Vagina (tissue), 2 donors: Measurements from ENCODE around the gene TEAD1. TPM values are rescaled to one million over a fixed set of nuclear protein-coding genes. Genes with fewer than 3 reads are reported as not detected.

Source experiments
- DNase-seq, 2 donors: peaks; one replicate each; pipeline ENCODE4 v3.0.0-alpha.2; 2017; ENCODE audit errors: extremely low spot score in 2 of 2
- H3K27ac ChIP-seq: fragments of 200-600 bp; sonication (generic); one replicate; pipeline ENCODE4 v1.5.1; 2019
- H3K27me3 ChIP-seq: fragments of 200-600 bp; sonication (generic); one replicate; pipeline ENCODE4 v1.5.1; 2019
- H3K36me3 ChIP-seq, 2 donors: fragments of 200-600 bp; sonication (generic); one replicate each; pipeline ENCODE4 v1.5.1; 2017 to 2019
- H3K4me1 ChIP-seq: fragments of 200-600 bp; sonication (generic); one replicate; pipeline ENCODE4 v1.5.1; 2019
- H3K4me3 ChIP-seq, 2 donors: fragments of 200-600 bp; sonication (generic); 1 replicate in 1 of 2; 2 replicates in 1 of 2; pipeline ENCODE4 v1.5.1; 2016 to 2019
- H3K9me3 ChIP-seq: fragments of 200-600 bp; sonication (generic); one replicate; pipeline ENCODE4 v1.5.1; 2019
- POLR2A ChIP-seq, 2 donors: fragments of 450-650 bp; IDR thresholded peaks; one replicate each; pipeline ENCODE4 v1.6.1; 2017; ENCODE audit warnings: antibody characterized with exemption in 2 of 2, mild to moderate bottlenecking in 2 of 2, moderate library complexity in 2 of 2
- POLR2AphosphoS5 ChIP-seq, 2 donors: sonication (generic); formaldehyde crosslinking; IDR thresholded peaks; one replicate each; pipeline ENCODE4 v1.9.0; 2017; ENCODE audit warnings: antibody characterized with exemption in 2 of 2, mild to moderate bottlenecking in 2 of 2, low read depth in 1 of 2; ENCODE audit not compliant: insufficient read depth in 1 of 2
- intact Hi-C: fragments of 100-400 bp; cut with DNase I; formaldehyde crosslinking; loops from one replicate; pipeline ENCODE4 v1.15.1; 2023
- total RNA-seq: library from RNA; depleted of rRNA; stranded (reverse); fragments of >200 nt; gene quantifications from one replicate; pipeline ENCODE4 v1.2.3, GENCODE V29; 2016
- TF ChIP-seq, protein P1 (sequence below), 3 experiments: fragments of 450-650 bp in 2 of 3; fragments of 200-600 bp in 1 of 3; sonication (generic) in 1 of 3; IDR thresholded peaks; one replicate each; pipeline ENCODE4 v1.5.1; 2017 to 2019; ENCODE audit warnings: antibody characterized with exemption in 3 of 3, mild to moderate bottlenecking in 2 of 3, moderate library complexity in 2 of 3

The TEAD1 gene
- total RNA-seq, 1 donor from 2014 or later: 50.3 TPM

DNA sequence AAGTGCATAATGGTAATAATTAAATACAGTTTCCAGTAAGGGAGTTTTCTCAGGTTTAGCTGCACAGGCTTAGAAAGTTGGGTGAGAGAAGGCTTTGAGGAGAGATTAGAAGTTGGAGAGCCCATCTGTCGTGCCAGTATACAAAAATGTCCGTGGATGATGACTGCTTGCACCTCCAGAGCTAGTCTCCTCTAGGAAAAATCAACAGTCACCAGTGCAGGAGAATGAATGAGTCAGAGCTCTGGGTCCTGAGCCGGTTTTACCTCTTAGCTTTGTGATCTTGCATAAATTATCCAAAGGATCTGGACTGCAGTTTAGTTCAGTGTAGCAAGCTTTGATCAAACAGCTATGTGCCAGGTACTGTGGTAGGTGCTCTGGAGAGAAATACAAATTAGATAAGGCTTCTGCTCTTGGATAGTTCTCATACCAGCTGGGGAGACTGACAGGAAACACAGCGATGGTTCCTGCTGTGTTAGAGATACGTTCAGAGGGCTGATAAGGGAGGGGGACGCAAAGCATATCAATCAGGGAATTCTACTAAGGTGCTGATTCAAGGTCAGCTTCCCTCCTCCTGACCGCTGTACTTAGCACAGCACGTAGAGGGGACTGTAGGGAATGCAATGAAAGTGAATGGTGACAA lies 125.9 kb downstream of the TEAD1 start:
- Histone ChIP-seq H3K27me3 (no peaks in the 10 kb centered on the region), H3K36me3 (no peaks in the 10 kb centered on the region), H3K4me1 (peaks cover 57% of the 10 kb centered on the region), H3K9me3 (no peaks in the 10 kb centered on the region), H3K4me3 (no peak overlapping the region), H3K27ac (no peak overlapping the region)
- DNase-seq: no peak
- TF ChIP-seq, protein P1, sequence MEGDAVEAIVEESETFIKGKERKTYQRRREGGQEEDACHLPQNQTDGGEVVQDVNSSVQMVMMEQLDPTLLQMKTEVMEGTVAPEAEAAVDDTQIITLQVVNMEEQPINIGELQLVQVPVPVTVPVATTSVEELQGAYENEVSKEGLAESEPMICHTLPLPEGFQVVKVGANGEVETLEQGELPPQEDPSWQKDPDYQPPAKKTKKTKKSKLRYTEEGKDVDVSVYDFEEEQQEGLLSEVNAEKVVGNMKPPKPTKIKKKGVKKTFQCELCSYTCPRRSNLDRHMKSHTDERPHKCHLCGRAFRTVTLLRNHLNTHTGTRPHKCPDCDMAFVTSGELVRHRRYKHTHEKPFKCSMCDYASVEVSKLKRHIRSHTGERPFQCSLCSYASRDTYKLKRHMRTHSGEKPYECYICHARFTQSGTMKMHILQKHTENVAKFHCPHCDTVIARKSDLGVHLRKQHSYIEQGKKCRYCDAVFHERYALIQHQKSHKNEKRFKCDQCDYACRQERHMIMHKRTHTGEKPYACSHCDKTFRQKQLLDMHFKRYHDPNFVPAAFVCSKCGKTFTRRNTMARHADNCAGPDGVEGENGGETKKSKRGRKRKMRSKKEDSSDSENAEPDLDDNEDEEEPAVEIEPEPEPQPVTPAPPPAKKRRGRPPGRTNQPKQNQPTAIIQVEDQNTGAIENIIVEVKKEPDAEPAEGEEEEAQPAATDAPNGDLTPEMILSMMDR (IDR thresholded peaks at IDR 0.05): no peak
- TF ChIP-seq POLR2A (IDR thresholded peaks at IDR 0.05) (no peak), POLR2AphosphoS5 (IDR thresholded peaks at IDR 0.05; ENCODE audit: insufficient read depth in 1 of 2, low read depth in 1 of 2) (peak in 1 of 2 donors; percentile 24)
- intact Hi-C loops: no loop called here

DNA sequence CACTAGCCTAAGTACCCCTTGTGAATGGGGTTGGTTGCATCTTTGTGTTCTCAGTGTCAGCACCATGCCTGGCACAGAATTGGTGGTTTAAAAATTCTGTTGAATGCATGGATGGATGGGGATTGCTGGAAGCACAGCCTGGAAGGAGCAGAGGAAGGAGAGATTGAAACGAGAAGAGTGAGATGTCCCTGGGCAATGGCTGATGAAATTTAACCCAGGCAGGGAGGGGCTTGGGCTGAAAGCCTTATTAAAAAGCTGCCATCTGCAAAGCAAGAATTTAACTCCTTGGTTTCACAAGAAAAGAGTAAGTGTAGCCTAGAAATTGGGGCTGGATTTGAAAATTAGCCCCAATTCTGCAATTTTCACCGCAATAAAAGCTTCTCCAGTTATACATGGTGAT lies 126.7 kb downstream of the TEAD1 start:
- no peak for TF ChIP-seq POLR2A (IDR thresholded peaks at IDR 0.05)
- TF ChIP-seq, protein P1 (IDR thresholded peaks at IDR 0.05): no peak
- TF ChIP-seq POLR2AphosphoS5 (IDR thresholded peaks at IDR 0.05; ENCODE audit: insufficient read depth in 1 of 2, low read depth in 1 of 2): no peak
- Histone ChIP-seq H3K4me1 (peaks cover 57% of the 10 kb centered on the region), H3K9me3 (no peaks in the 10 kb centered on the region), H3K4me3 (no peak overlapping the region), H3K36me3 (no peaks in the 10 kb centered on the region), H3K27me3 (no peaks in the 10 kb centered on the region), H3K27ac (no peak overlapping the region)
- no peak for DNase-seq
- intact Hi-C loops: no loop called here

DNA sequence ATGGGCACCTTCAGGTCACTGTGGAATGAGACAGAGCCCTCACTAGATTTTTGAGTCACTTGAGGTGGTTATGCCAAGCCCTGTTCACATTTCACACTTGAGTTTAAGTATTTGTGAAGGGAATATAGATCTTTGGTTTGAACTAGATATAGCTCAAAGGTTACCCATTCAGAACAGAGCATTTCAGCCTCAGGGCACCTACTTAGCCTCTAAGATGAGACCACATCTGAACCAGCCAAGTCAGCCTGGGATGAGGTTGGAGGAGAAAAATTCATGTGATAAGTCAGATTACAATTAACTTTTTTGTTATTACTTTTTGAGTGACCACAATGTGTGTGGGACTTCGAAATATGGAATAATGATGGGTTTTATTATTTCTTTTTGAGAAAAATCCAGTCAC lies 127.8 kb downstream of the TEAD1 start:
- no peak for TF ChIP-seq POLR2A (IDR thresholded peaks at IDR 0.05)
- TF ChIP-seq, protein P1 (IDR thresholded peaks at IDR 0.05): no peak
- TF ChIP-seq POLR2AphosphoS5 (IDR thresholded peaks at IDR 0.05; ENCODE audit: insufficient read depth in 1 of 2, low read depth in 1 of 2): no peak
- Histone ChIP-seq H3K27ac (no peak overlapping the region), H3K9me3 (no peaks in the 10 kb centered on the region), H3K4me1 (peaks cover 66% of the 10 kb centered on the region), H3K36me3 (no peaks in the 10 kb centered on the region), H3K4me3 (no peak overlapping the region), H3K27me3 (no peaks in the 10 kb centered on the region)
- intact Hi-C loops: no loop called here
- DNase-seq: no peak

DNA sequence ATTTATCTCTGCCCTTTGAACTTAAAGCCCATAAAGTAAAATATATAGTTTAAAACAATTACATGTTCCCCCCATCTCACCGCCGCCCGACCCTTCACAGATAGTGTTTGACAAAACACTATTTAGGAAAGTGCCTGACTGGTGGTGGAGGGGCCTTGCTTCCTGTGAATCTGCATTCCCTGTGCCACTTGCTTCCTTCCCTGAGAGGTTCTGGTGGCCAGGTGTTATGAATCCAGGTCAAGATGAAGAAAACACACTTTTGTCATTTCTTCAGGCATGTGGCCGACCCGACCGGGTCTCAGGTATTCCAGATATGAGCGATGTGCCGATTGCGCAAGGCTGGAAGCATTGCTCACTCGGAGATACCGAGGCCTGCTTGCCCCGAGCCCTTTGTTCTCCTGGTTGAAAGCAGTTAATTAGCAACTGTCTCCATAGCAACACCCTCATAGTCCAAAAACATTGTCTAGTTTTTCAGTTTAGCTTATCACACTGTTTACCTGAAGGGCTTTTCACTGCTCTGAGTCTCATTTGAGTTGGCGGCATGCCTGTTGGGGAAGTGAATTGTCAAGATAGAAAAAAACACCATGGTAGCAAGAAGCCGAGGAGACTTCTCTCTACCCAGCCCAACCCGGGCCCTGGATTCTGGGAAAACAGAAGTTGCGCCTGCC lies 128.3 kb downstream of the TEAD1 start:
- DNase-seq: no peak
- H3K27me3 ChIP-seq: no peaks in the 10 kb centered on the region
- TF ChIP-seq, protein P1 (IDR thresholded peaks at IDR 0.05): no peak
- peak in 1 of 2 donors; percentile 73 for TF ChIP-seq POLR2AphosphoS5 (IDR thresholded peaks at IDR 0.05; ENCODE audit: insufficient read depth in 1 of 2, low read depth in 1 of 2)
- no peaks in the 10 kb centered on the region for H3K9me3 ChIP-seq
- intact Hi-C loops: no loop called here
- no peak overlapping the region for H3K4me3 ChIP-seq
- H3K36me3 ChIP-seq: no peaks in the 10 kb centered on the region
- H3K4me1 ChIP-seq: peaks cover 66% of the 10 kb centered on the region
- H3K27ac ChIP-seq: no peak overlapping the region
